ENCODE data around the gene ADAMTS17. TPM values are rescaled to one million over a fixed set of nuclear protein-coding genes. Genes with fewer than 3 reads are reported as not detected.

The ADAMTS17 gene
- total RNA-seq, 1 experiment from 2014 or later: 1.8 TPM

DNA sequence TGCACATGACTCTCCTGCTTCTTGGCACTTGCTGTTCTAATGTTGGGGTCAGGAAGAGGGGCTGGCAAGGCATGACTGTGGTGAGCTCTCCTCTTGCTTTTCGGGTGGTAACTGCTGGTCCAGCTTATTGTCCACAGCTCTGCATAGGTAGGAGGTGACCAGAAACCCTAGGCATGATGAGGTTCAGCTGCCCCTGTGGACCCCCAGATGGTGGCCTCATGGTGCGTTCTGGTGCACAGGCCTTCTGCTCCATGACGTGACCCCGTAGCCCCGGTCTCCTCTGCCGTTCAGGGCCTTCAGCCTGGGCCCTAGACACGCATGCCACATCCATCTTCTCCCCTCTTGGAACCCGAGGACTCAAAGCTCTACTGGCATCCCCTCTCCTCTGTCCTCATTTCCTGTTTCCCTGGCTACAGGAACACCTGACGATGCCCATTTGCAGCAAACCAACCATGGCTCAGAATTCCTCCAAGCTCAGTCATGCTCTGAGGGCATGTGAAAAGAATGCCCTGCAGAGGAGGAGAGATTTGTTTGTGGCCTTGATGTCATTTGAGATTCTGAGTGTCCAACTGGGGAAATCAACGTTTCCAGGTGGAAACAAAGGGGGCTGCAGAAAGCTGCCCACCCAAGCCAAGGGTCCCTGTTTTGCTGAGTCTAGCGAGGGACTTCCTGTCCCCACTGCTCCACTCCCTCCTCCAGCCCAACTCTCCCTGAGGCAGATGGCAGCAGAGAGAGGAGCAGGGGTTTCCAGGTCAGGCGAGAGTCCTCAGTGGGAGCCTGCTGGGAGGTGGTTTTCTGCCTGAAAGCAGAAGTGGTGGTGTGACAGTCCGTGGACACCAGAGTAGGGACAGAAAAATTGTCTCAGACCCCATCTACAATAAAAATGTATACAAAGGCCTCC lies 409.8 kb downstream of the ADAMTS17 start:
- no peaks in the 10 kb centered on the region for H3K9me3 Mint-ChIP-seq
- DNase-seq (ENCODE audit: low spot score) (no peak), ATAC-seq (no peak)
- POLR2A ChIA-PET: no interaction called here
- H3K36me3 Mint-ChIP-seq: no peaks in the 10 kb centered on the region
- CTCF ChIA-PET: interaction anchor here (4.2 kb wide), 1 partner anchor 407 kb away, joined by 42 read pairs; no protein-coding TSS in a partner anchor
- H3K27me3 Mint-ChIP-seq (ENCODE audit: low read depth): peaks cover 25% of the 10 kb centered on the region
- H3K4me3 Mint-ChIP-seq: no peak overlapping the region
- peaks cover 23% of the 10 kb centered on the region for H3K4me1 Mint-ChIP-seq
- no peak overlapping the region for H3K27ac Mint-ChIP-seq
- TF ChIP-seq ZNF671 (CRISPR knock-in tag; IDR thresholded peaks at IDR 0.05): no peak
- no peak for TF ChIP-seq ZNF121 (CRISPR knock-in tag; IDR thresholded peaks at IDR 0.05)
- TF ChIP-seq, protein P1, sequence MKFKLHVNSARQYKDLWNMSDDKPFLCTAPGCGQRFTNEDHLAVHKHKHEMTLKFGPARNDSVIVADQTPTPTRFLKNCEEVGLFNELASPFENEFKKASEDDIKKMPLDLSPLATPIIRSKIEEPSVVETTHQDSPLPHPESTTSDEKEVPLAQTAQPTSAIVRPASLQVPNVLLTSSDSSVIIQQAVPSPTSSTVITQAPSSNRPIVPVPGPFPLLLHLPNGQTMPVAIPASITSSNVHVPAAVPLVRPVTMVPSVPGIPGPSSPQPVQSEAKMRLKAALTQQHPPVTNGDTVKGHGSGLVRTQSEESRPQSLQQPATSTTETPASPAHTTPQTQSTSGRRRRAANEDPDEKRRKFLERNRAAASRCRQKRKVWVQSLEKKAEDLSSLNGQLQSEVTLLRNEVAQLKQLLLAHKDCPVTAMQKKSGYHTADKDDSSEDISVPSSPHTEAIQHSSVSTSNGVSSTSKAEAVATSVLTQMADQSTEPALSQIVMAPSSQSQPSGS (CRISPR knock-in tag; IDR thresholded peaks at IDR 0.05; ENCODE audit: borderline replicate concordance, low read depth): no peak
- TF ChIP-seq FOXJ3 (CRISPR knock-in tag; IDR thresholded peaks at IDR 0.05; ENCODE audit: borderline replicate concordance): no peak
- no peak for TF ChIP-seq GTF2I (CRISPR knock-in tag; conservative IDR thresholded peaks at IDR 0.05)
- no peak for TF ChIP-seq NFYB (CRISPR knock-in tag; conservative IDR thresholded peaks at IDR 0.05; ENCODE audit: low read depth)
- TF ChIP-seq, protein P2, sequence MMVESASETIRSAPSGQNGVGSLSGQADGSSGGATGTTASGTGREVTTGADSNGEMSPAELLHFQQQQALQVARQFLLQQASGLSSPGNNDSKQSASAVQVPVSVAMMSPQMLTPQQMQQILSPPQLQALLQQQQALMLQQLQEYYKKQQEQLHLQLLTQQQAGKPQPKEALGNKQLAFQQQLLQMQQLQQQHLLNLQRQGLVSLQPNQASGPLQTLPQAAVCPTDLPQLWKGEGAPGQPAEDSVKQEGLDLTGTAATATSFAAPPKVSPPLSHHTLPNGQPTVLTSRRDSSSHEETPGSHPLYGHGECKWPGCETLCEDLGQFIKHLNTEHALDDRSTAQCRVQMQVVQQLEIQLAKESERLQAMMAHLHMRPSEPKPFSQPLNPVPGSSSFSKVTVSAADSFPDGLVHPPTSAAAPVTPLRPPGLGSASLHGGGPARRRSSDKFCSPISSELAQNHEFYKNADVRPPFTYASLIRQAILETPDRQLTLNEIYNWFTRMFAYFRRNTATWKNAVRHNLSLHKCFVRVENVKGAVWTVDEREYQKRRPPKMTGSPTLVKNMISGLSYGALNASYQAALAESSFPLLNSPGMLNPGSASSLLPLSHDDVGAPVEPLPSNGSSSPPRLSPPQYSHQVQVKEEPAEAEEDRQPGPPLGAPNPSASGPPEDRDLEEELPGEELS (CRISPR knock-in tag; IDR thresholded peaks at IDR 0.05): no peak
- no peak for TF ChIP-seq TP53 (CRISPR knock-in tag; IDR thresholded peaks at IDR 0.05)
- TF ChIP-seq SOX15 (CRISPR knock-in tag; IDR thresholded peaks at IDR 0.05): no peak

DNA sequence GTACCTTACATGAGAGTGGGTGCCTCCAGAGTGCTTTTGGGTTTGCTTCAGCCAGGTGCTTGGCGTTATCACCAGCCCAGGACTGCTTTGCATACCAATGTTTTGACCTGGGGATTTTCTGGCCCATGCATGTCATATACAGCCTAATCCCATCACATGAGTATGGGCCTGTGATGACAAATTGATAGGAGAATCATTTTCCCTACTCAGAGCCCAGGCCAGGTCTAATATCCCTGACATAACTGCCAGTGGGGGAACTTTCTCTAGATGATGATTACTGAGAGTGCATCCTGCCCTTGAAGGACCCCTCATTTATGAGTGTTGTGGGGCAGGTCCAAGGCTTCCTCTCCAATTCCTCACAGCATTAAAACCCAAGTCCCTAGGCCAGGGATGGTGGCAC lies 411.1 kb downstream of the ADAMTS17 start:
- H3K36me3 Mint-ChIP-seq: no peaks in the 10 kb centered on the region
- no peak overlapping the region for H3K4me3 Mint-ChIP-seq
- H3K27me3 Mint-ChIP-seq (ENCODE audit: low read depth): peaks cover 25% of the 10 kb centered on the region
- H3K4me1 Mint-ChIP-seq: peaks cover 27% of the 10 kb centered on the region
- ATAC-seq (no peak), DNase-seq (ENCODE audit: low spot score) (no peak)
- CTCF ChIA-PET: interaction anchor here (2.7 to 4.2 kb wide), 2 partner anchors 408 to 419 kb away, joined by 21 to 42 read pairs; no protein-coding TSS in a partner anchor
- POLR2A ChIA-PET: no interaction called here
- TF ChIP-seq, protein P2 (CRISPR knock-in tag; IDR thresholded peaks at IDR 0.05): no peak
- TF ChIP-seq, protein P1 (CRISPR knock-in tag; IDR thresholded peaks at IDR 0.05; ENCODE audit: borderline replicate concordance, low read depth): no peak
- TF ChIP-seq, protein P3, sequence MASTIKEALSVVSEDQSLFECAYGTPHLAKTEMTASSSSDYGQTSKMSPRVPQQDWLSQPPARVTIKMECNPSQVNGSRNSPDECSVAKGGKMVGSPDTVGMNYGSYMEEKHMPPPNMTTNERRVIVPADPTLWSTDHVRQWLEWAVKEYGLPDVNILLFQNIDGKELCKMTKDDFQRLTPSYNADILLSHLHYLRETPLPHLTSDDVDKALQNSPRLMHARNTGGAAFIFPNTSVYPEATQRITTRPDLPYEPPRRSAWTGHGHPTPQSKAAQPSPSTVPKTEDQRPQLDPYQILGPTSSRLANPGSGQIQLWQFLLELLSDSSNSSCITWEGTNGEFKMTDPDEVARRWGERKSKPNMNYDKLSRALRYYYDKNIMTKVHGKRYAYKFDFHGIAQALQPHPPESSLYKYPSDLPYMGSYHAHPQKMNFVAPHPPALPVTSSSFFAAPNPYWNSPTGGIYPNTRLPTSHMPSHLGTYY (CRISPR knock-in tag; IDR thresholded peaks at IDR 0.05): no peak
- TF ChIP-seq CREB1 (CRISPR knock-in tag; IDR thresholded peaks at IDR 0.05) (no peak), FOXK1 (CRISPR knock-in tag; IDR thresholded peaks at IDR 0.05) (no peak), ETV6 (CRISPR knock-in tag; IDR thresholded peaks at IDR 0.05) (no peak), KAT7 (CRISPR knock-in tag; IDR thresholded peaks at IDR 0.05; ENCODE audit: borderline replicate concordance) (no peak), ZNF671 (CRISPR knock-in tag; IDR thresholded peaks at IDR 0.05) (no peak), NR1H2 (CRISPR knock-in tag; IDR thresholded peaks at IDR 0.05) (no peak), ESRRA (CRISPR knock-in tag; IDR thresholded peaks at IDR 0.05; ENCODE audit: borderline replicate concordance) (no peak)
- TF ChIP-seq, protein P4, sequence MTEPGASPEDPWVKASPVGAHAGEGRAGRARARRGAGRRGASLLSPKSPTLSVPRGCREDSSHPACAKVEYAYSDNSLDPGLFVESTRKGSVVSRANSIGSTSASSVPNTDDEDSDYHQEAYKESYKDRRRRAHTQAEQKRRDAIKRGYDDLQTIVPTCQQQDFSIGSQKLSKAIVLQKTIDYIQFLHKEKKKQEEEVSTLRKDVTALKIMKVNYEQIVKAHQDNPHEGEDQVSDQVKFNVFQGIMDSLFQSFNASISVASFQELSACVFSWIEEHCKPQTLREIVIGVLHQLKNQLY (CRISPR knock-in tag; IDR thresholded peaks at IDR 0.05): no peak
- TF ChIP-seq, protein P5, sequence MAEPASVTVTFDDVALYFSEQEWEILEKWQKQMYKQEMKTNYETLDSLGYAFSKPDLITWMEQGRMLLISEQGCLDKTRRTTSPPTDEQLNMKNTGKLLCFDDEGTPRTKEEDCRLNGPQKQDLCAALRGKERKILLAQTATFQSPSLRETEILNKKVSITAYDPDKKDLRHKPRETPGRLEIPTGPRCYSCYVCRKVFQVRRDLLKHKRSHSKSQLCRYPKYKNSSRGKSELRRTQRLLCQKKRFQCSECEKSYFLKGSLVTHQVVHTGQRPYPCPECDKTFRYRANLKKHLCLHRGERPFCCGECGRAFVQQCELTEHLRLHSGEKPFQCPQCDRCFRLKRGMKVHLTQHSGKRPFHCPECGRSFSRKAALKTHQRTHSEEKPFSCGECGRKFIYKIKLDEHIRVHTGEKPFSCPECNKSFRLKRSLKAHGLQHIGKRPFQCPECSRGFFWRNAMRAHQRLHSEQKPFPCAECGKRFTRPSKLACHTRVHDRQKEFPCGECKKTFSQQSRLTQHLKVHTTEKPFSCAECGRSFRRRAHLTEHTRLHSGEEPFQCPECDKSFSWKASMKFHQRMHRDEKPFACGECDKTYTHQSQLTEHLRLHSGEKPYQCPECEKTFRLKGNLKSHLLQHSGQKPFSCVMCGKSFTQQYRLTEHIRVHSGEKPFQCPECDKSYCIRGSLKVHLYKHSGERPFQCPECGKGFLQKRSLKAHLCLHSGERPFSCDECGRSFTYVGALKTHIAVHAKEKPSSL (CRISPR knock-in tag; conservative IDR thresholded peaks at IDR 0.05): no peak
- H3K9me3 Mint-ChIP-seq: no peaks in the 10 kb centered on the region
- no peak overlapping the region for H3K27ac Mint-ChIP-seq
